OCI-LY1 (cell line): ENCODE data around the gene BPIFB3.

ENCODE experiments used
- CTCF ChIP-seq: fragments of 200-600 bp; sonication (generic), shearing (Covaris generic); IDR thresholded peaks from 2 replicates; pipeline ENCODE4 v1.5.1; 2017; ENCODE audit warnings: mild to moderate bottlenecking, antibody characterized with exemption, low read length, moderate library complexity, mixed read lengths
- EZH2 ChIP-seq: fragments of 200-600 bp; sonication (generic), shearing (Covaris generic); IDR thresholded peaks from 2 replicates; pipeline ENCODE4 v1.8.0; 2017; ENCODE audit warnings: borderline replicate concordance, mixed run types, mild to moderate bottlenecking, antibody characterized with exemption, low read length, moderate library complexity, mixed read lengths

- TF ChIP-seq CTCF (no peak), EZH2 (no peak)
Measured at GRCh38 chr20:33043731-33044181, 9.9 kb upstream of the BPIFB3 start.
